ENCODE data around the gene HUNK. TPM values are rescaled to one million over a fixed set of nuclear protein-coding genes. Genes with fewer than 3 reads are reported as not detected.

The HUNK gene
- total and polyA plus RNA-seq, 2 donors from 2014 or later = 2.7 to 17.2 TPM

- no peaks in the 10 kb centered on the region for H3K27me3 ChIP-seq (ENCODE audit: control insufficient read depth, insufficient read depth, low read length)
- no peak overlapping the region for H3K27ac ChIP-seq (ENCODE audit: low read depth in 2 of 2, low read length in 2 of 2)
- no peak overlapping the region for H3K4me3 ChIP-seq (ENCODE audit: low read length in 3 of 3)
- TF ChIP-seq CTCF (IDR thresholded peaks at IDR 0.05; ENCODE audit: borderline replicate concordance, extremely low read depth, insufficient read depth) = no peak
- H3K9me3 ChIP-seq (ENCODE audit: control insufficient read depth in 2 of 3, insufficient read depth in 1 of 3, low read length in 3 of 3) = no peaks in the 10 kb centered on the region
- no peak overlapping the region for H3K9ac ChIP-seq (ENCODE audit: low read length in 3 of 3)
- DNase-seq = no peak
- H3K36me3 ChIP-seq (ENCODE audit: control insufficient read depth in 2 of 3, insufficient read depth in 3 of 3, low read length in 3 of 3) = peaks cover 0 to 2% (median 0%) of the 10 kb centered on the region in 3 donors
- H3K4me1 ChIP-seq (ENCODE audit: control insufficient read depth in 2 of 3, insufficient read depth in 2 of 3, low read depth in 1 of 3, low read length in 3 of 3) = no peaks in the 10 kb centered on the region
- FAIRE-seq = no peak
- intact Hi-C loops (cut with DNase I) = no loop called here
Measured at GRCh38 chr21:31923756-31924155, 50.9 kb downstream of the HUNK start.

- intact Hi-C loops (cut with DNase I) = no loop called here
- no peak for FAIRE-seq
- no peak overlapping the region for H3K9ac ChIP-seq (ENCODE audit: low read length in 3 of 3)
- DNase-seq = no peak
- peaks cover 0 to 2% (median 0%) of the 10 kb centered on the region in 3 donors for H3K36me3 ChIP-seq (ENCODE audit: control insufficient read depth in 2 of 3, insufficient read depth in 3 of 3, low read length in 3 of 3)
- no peaks in the 10 kb centered on the region for H3K27me3 ChIP-seq (ENCODE audit: control insufficient read depth, insufficient read depth, low read length)
- H3K27ac ChIP-seq (ENCODE audit: low read depth in 2 of 2, low read length in 2 of 2) = no peak overlapping the region
- no peak overlapping the region for H3K4me3 ChIP-seq (ENCODE audit: low read length in 3 of 3)
- no peaks in the 10 kb centered on the region for H3K4me1 ChIP-seq (ENCODE audit: control insufficient read depth in 2 of 3, insufficient read depth in 2 of 3, low read depth in 1 of 3, low read length in 3 of 3)
- H3K9me3 ChIP-seq (ENCODE audit: control insufficient read depth in 2 of 3, insufficient read depth in 1 of 3, low read length in 3 of 3) = no peaks in the 10 kb centered on the region
- no peak for TF ChIP-seq CTCF (IDR thresholded peaks at IDR 0.05; ENCODE audit: borderline replicate concordance, extremely low read depth, insufficient read depth)
Measured at GRCh38 chr21:31924548-31924947, 51.7 kb downstream of the HUNK start.

GRCh38 chr21:31926498-31926897, 53.7 kb downstream of the HUNK start:
- no peaks in the 10 kb centered on the region for H3K4me1 ChIP-seq (ENCODE audit: control insufficient read depth in 2 of 3, insufficient read depth in 2 of 3, low read depth in 1 of 3, low read length in 3 of 3)
- FAIRE-seq = no peak
- TF ChIP-seq CTCF (IDR thresholded peaks at IDR 0.05; ENCODE audit: borderline replicate concordance, extremely low read depth, insufficient read depth) = no peak
- peaks cover 0 to 2% (median 0%) of the 10 kb centered on the region in 3 donors for H3K36me3 ChIP-seq (ENCODE audit: control insufficient read depth in 2 of 3, insufficient read depth in 3 of 3, low read length in 3 of 3)
- no peaks in the 10 kb centered on the region for H3K9me3 ChIP-seq (ENCODE audit: control insufficient read depth in 2 of 3, insufficient read depth in 1 of 3, low read length in 3 of 3)
- no peaks in the 10 kb centered on the region for H3K27me3 ChIP-seq (ENCODE audit: control insufficient read depth, insufficient read depth, low read length)
- no peak overlapping the region for H3K27ac ChIP-seq (ENCODE audit: low read depth in 2 of 2, low read length in 2 of 2)
- intact Hi-C loops (cut with DNase I) = no loop called here
- H3K4me3 ChIP-seq (ENCODE audit: low read length in 3 of 3) = no peak overlapping the region
- no peak overlapping the region for H3K9ac ChIP-seq (ENCODE audit: low read length in 3 of 3)
- no peak for DNase-seq

Data from kidney (tissue), 14 donors.